NCI-H1092 treated with DMSO at 0.1 percent for 48 hours (cell line): Measurements from ENCODE around the gene KCNAB1.
"Not testable (repeated sequence)": the region's sequence is repeated elsewhere in the genome, so short reads cannot be mapped to it uniquely, and the experiment has no call there.

Experiments
- DNase-seq: peaks from one replicate; lab custom pipeline; 2025; lab: John Stamatoyannopoulos, UW

KCNAB1 gene

GRCh38 chr3:156176629-156177210, 56.3 kb downstream of the KCNAB1 start:
- DNase-seq: no peak

- DNase-seq: no peak
Measured at GRCh38 chr3:156180077-156180476, 59.7 kb downstream of the KCNAB1 start.

- no peak for DNase-seq
Measured at GRCh38 chr3:156181509-156181908, 61.1 kb downstream of the KCNAB1 start.

GRCh38 chr3:156183396-156183795, 63.0 kb downstream of the KCNAB1 start:
- DNase-seq: no peak

GRCh38 chr3:156184156-156184555, 63.8 kb downstream of the KCNAB1 start:
- no peak for DNase-seq

GRCh38 chr3:156187146-156187769, 66.9 kb downstream of the KCNAB1 start:
- no peak for DNase-seq

- no peak for DNase-seq
Measured at GRCh38 chr3:156188757-156189156, 68.4 kb downstream of the KCNAB1 start.

GRCh38 chr3:156189927-156190326, 69.5 kb downstream of the KCNAB1 start:
- no peak for DNase-seq

- DNase-seq: not testable (repeated sequence)
Measured at GRCh38 chr3:156194945-156195344, 74.6 kb downstream of the KCNAB1 start.

GRCh38 chr3:156197152-156197551, 76.8 kb downstream of the KCNAB1 start:
- DNase-seq: not testable (repeated sequence)

- no peak for DNase-seq
Measured at GRCh38 chr3:156201411-156202405, 81.3 kb downstream of the KCNAB1 start.

GRCh38 chr3:156206157-156206556, 85.8 kb downstream of the KCNAB1 start:
- DNase-seq: no peak

GRCh38 chr3:156207802-156208685, 87.7 kb downstream of the KCNAB1 start:
- no peak for DNase-seq

- DNase-seq: no peak
Measured at GRCh38 chr3:156209631-156210335, 89.4 kb downstream of the KCNAB1 start.

- DNase-seq: no peak
Measured at GRCh38 chr3:156211583-156211982, 91.2 kb downstream of the KCNAB1 start.

GRCh38 chr3:156214676-156215075, 94.3 kb downstream of the KCNAB1 start:
- DNase-seq: no peak

- DNase-seq: no peak
Measured at GRCh38 chr3:156215751-156216150, 95.4 kb downstream of the KCNAB1 start.

- DNase-seq: no peak
Measured at GRCh38 chr3:156216216-156216615, 95.8 kb downstream of the KCNAB1 start.

GRCh38 chr3:156216852-156217251, 96.5 kb downstream of the KCNAB1 start:
- DNase-seq: no peak

GRCh38 chr3:156217674-156218352, 97.4 kb downstream of the KCNAB1 start:
- no peak for DNase-seq

- no peak for DNase-seq
Measured at GRCh38 chr3:156218353-156218744, 98.0 kb downstream of the KCNAB1 start.
